HepG2 (cell line): ENCODE data around the gene EPHA6. TPM values are rescaled to one million over a fixed set of nuclear protein-coding genes. Genes with fewer than 3 reads are reported as not detected.

Experiments used
- ATAC-seq: fragments of 200-7000 bp; cut with Tn5 transposase; 3 replicates; pipeline ENCODE4 v1.9.1; 2020; ENCODE audit warnings: mild to moderate bottlenecking, moderate library complexity
- BruUV-seq: library from RNA; stranded (reverse); fragments of 400-500 nt; replicated peaks from 2 replicates; lab custom pipeline; 2021; lab: Mats Ljungman, UMichigan
- CTCF ChIA-PET: fragments of 300-600 bp; formaldehyde crosslinking; extraction: SDS; loops from one replicate; lab custom pipeline; 2021; ENCODE audit warnings: low total read pairs, inconsistent platforms, low intra/inter-chr PET ratio; lab: Yijun Ruan, JAX
- POLR2A ChIA-PET: fragments of 350-600 bp; sonication (Branson Sonifier 250); formaldehyde crosslinking; loops from one replicate; lab custom pipeline; 2020; ENCODE audit warnings: antibody characterized with exemption, inconsistent platforms; lab: Yijun Ruan, JAX
- DNase-seq: peaks from one replicate; pipeline ENCODE4 v3.0.0-alpha.2; 2015; ENCODE audit warnings: low spot score
- FAIRE-seq: peaks from 3 replicates; lab custom pipeline; 2011; peaks lifted over from hg19 to GRCh38; lab: Jason Lieb, UNC
- H2AFZ ChIP-seq: one replicate; pipeline ENCODE4 v1.6.1; 2011; ENCODE audit warnings: low read length, inconsistent platforms
- H3K27ac ChIP-seq: fragments of 300-600 bp; 3 replicates; pipeline ENCODE4 v1.8.0; 2011; ENCODE audit warnings: mixed run types, mild to moderate bottlenecking, mixed read lengths, low read length, inconsistent platforms; ENCODE audit not compliant: insufficient read depth; ENCODE audit errors: extremely low read length
- H3K27me3 ChIP-seq, 2 experiments: fragments of 200-600 bp in 1 of 2; 2 replicates in 1 of 2; 3 replicates in 1 of 2; pipeline versions ENCODE4 v1.6.0 to v1.8.0; 2011; ENCODE audit warnings: low read length in 2 of 2, mild to moderate bottlenecking in 2 of 2, moderate library complexity in 2 of 2, inconsistent platforms in 1 of 2; ENCODE audit not compliant: insufficient read depth in 2 of 2, control insufficient read depth in 1 of 2
- H3K36me3 ChIP-seq, 2 experiments: fragments of 200-600 bp in 1 of 2; replicated peaks in 1 of 2; 2 replicates in 1 of 2; 3 replicates in 1 of 2; pipeline versions ENCODE4 v1.5.1 to v1.8.0; 2011; ENCODE audit warnings: low read length in 2 of 2, inconsistent platforms in 1 of 2; ENCODE audit not compliant: insufficient read depth in 2 of 2, control insufficient read depth in 1 of 2
- H3K4me1 ChIP-seq: 2 replicates; pipeline ENCODE4 v1.5.1; 2012; ENCODE audit warnings: low read length, inconsistent platforms; ENCODE audit not compliant: insufficient read depth
- H3K4me2 ChIP-seq: 2 replicates; pipeline ENCODE4 v1.6.0; 2011; ENCODE audit warnings: low read depth, low read length, inconsistent platforms
- H3K4me3 ChIP-seq, 3 experiments: fragments of 200-600 bp in 1 of 3; sonication (generic), shearing (Covaris generic) in 1 of 3; replicated peaks in 1 of 3; 2 replicates each; pipeline ENCODE4 v1.5.1; 2011 to 2016; ENCODE audit warnings: low read length in 3 of 3, inconsistent platforms in 2 of 3, low read depth in 2 of 3, mild to moderate bottlenecking in 2 of 3, control low read depth in 1 of 3, mixed read lengths in 1 of 3; ENCODE audit not compliant: insufficient read depth in 1 of 3
- H3K79me2 ChIP-seq: one replicate; pipeline ENCODE4 v1.6.1; 2011; ENCODE audit warnings: low read length, inconsistent platforms; ENCODE audit not compliant: insufficient read depth
- H3K9ac ChIP-seq: 2 replicates; pipeline ENCODE4 v1.6.0; 2011; ENCODE audit warnings: mild to moderate bottlenecking, low read depth, low read length, inconsistent platforms; ENCODE audit not compliant: insufficient read depth
- H3K9me3 ChIP-seq: 2 replicates; pipeline ENCODE4 v1.5.1; 2012; ENCODE audit warnings: mild to moderate bottlenecking, low read length
- H4K20me1 ChIP-seq: 2 replicates; pipeline ENCODE4 v1.6.0; 2011; ENCODE audit warnings: inconsistent platforms, mild to moderate bottlenecking, low read length, moderate library complexity; ENCODE audit not compliant: insufficient read depth
- HDAC6 ChIP-seq: fragments of 200-600 bp; sonication (generic); IDR thresholded peaks from 2 replicates; pipeline ENCODE4 v1.7.0; 2017; ENCODE audit warnings: mild to moderate bottlenecking, antibody characterized with exemption, low read length, low read depth
- KLF13 ChIP-seq: sonication (generic); formaldehyde crosslinking; IDR thresholded peaks from 2 replicates; pipeline ENCODE4 v1.4.0; 2020; ENCODE audit warnings: mild to moderate bottlenecking, missing genetic modification reagents
- RBAK ChIP-seq: sonication (generic); formaldehyde crosslinking; IDR thresholded peaks from 2 replicates; pipeline ENCODE4 v1.5.1; 2020; ENCODE audit warnings: mild to moderate bottlenecking, missing genetic modification reagents
- TCF7 ChIP-seq: sonication (generic); IDR thresholded peaks from 2 replicates; pipeline ENCODE4 v1.6.1; 2016; ENCODE audit warnings: antibody characterized with exemption, low read depth
- U2AF1 ChIP-seq: fragments of 200-400 bp; formaldehyde crosslinking; optimal IDR thresholded peaks from 2 replicates; pipeline ENCODE3; 2017; ENCODE audit warnings: mild to moderate bottlenecking, low read depth, low read length
- ZNF207 ChIP-seq: fragments of 450-650 bp; IDR thresholded peaks from 2 replicates; pipeline ENCODE4 v1.6.1; 2016; ENCODE audit warnings: antibody characterized with exemption, borderline replicate concordance
- ZNF7 ChIP-seq: IDR thresholded peaks from 2 replicates; pipeline ENCODE4 v1.6.1; 2016; ENCODE audit warnings: missing biosample characterization, missing genetic modification reagents
- ZNF724P ChIP-seq: sonication (generic); formaldehyde crosslinking; IDR thresholded peaks from 2 replicates; pipeline ENCODE4 v1.8.0; 2022; ENCODE audit warnings: missing genetic modification reagents, borderline replicate concordance
- WGBS: methylation state at CpG from one replicate; pipeline ENCODE4 v1.1.6; 2017; ENCODE audit warnings: low lambda C conversion rate; 5-methylcytosine and 5-hydroxymethylcytosine counted together
- in situ Hi-C: cut with HindIII; loops from 2 replicates; pipeline ENCODE4 v1.10.0; 2017; ENCODE audit warnings: low pct_unique_long_range_greater_than_20kb; ENCODE audit not compliant: extremely low pct_ligation_motif_present
- intact Hi-C: fragments of 100-400 bp; cut with micrococcal nuclease; formaldehyde crosslinking; loops from one replicate; pipeline ENCODE4 v1.10.0; 2022; ENCODE audit not compliant: unreplicated experiment
- polyA plus RNA-seq, 8 experiments: library from polyadenylated mRNA; depleted of rRNA in 3 of 8; stranded (reverse) in 7 of 8; unstranded in 1 of 8; fragments of >200 nt; fragmentation: Illumina TruSeq in 4 of 8; extraction: Trizol in 4 of 8; gene quantifications; 2 replicates each; pipeline versions ENCODE4 v1.2.1 to v1.2.3, GENCODE V29; 2011 to 2016; ENCODE audit warnings: low read depth in 4 of 8, missing spikeins in 1 of 8, mixed read lengths in 1 of 8; ENCODE audit not compliant: insufficient read depth in 1 of 8
- total RNA-seq, 5 experiments: library from RNA; depleted of rRNA; stranded (reverse); fragments of >200 nt; fragmentation: Illumina TruSeq; extraction: Trizol; gene quantifications; 2 replicates each; pipeline ENCODE4 v1.2.3, GENCODE V29; 2016; ENCODE audit warnings: low read depth in 1 of 5
- TF ChIP-seq, protein P1 (sequence below): sonication (generic); formaldehyde crosslinking; IDR thresholded peaks from 2 replicates; pipeline ENCODE4 v1.8.0; 2022; ENCODE audit warnings: missing genetic modification reagents, mild to moderate bottlenecking, moderate library complexity, borderline replicate concordance

The EPHA6 gene
- total and polyA plus RNA-seq, 2 of the 13 experiments (the other 11 are each of a cell fraction or from before 2014, with no cell fraction given) = not detected

DNA sequence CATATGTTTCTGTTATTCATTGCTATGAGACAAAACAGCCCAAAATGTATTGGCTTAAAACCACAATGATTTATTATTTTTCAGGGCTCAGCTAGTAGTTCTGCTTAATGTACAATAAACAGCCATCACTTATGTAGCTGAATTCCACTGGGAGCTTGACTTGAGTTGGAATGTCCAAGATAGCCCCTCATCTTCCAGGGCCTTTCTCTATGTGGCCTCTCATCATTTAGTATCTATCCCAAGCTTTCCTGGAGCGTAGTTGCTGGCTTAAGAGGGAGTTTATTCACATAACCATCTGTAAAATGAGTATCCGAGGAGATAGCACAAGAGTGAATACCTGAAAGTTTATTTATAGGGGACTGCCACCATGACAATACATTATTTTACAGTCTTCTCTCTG lies 176.8 kb downstream of the EPHA6 start:
- ChIA-PET CTCF (no interaction called here), POLR2A (no interaction called here)
- Histone ChIP-seq H3K36me3 (no peaks in the 10 kb centered on the region), H3K9ac (no peak overlapping the region), H4K20me1 (no peaks in the 10 kb centered on the region), H3K4me1 (no peaks in the 10 kb centered on the region), H3K4me2 (no peak overlapping the region), H3K27ac (no peak overlapping the region), H2AFZ (no peak overlapping the region), H3K27me3 (peaks cover 0 to 3% of the 10 kb centered on the region in 2 experiments; a peak in 1 of 5 replicates), H3K9me3 (no peaks in the 10 kb centered on the region), H3K79me2 (no peaks in the 10 kb centered on the region), H3K4me3 (no peak overlapping the region)
- in situ Hi-C loops = no loop called here
- ATAC-seq (no peak), FAIRE-seq (no peak), DNase-seq (no peak)
- TF ChIP-seq HDAC6 (no peak), ZNF7 (no peak), ZNF724P (CRISPR knock-in tag) (no peak), RBAK (CRISPR knock-in tag) (no peak), U2AF1 (no peak), TCF7 (no peak), ZNF207 (no peak), KLF13 (CRISPR knock-in tag) (no peak)
- TF ChIP-seq, protein P1, sequence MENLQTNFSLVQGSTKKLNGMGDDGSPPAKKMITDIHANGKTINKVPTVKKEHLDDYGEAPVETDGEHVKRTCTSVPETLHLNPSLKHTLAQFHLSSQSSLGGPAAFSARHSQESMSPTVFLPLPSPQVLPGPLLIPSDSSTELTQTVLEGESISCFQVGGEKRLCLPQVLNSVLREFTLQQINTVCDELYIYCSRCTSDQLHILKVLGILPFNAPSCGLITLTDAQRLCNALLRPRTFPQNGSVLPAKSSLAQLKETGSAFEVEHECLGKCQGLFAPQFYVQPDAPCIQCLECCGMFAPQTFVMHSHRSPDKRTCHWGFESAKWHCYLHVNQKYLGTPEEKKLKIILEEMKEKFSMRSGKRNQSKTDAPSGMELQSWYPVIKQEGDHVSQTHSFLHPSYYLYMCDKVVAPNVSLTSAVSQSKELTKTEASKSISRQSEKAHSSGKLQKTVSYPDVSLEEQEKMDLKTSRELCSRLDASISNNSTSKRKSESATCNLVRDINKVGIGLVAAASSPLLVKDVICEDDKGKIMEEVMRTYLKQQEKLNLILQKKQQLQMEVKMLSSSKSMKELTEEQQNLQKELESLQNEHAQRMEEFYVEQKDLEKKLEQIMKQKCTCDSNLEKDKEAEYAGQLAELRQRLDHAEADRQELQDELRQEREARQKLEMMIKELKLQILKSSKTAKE (CRISPR knock-in tag) = no peak
- 0% methylated on average over 2 of the region's 2 CpGs for WGBS
- BruUV-seq = no TSS peak
- intact Hi-C loops = no loop called here
